Endothelial cell (in vitro differentiated cells): Measurements from ENCODE around the gene GJC1. TPM values are rescaled to one million over a fixed set of nuclear protein-coding genes. Genes with fewer than 3 reads are reported as not detected.

ENCODE experiments used
- DNase-seq: peaks from one replicate; pipeline ENCODE4 v3.0.0; 2021; ENCODE audit warnings: low spot score
- H3K27ac Mint-ChIP-seq: one replicate; pipeline ENCODE4 v1.8.0; 2021; ENCODE audit warnings: mixed read lengths, inconsistent platforms; ENCODE audit not compliant: unreplicated experiment
- H3K27me3 Mint-ChIP-seq: one replicate; pipeline ENCODE4 v1.8.0; 2021; ENCODE audit warnings: mild to moderate bottlenecking, moderate library complexity, mixed read lengths, inconsistent platforms; ENCODE audit not compliant: unreplicated experiment
- H3K36me3 Mint-ChIP-seq: one replicate; pipeline ENCODE4 v1.8.0; 2021; ENCODE audit warnings: mild to moderate bottlenecking, low read depth, mixed read lengths, inconsistent platforms; ENCODE audit not compliant: unreplicated experiment
- H3K4me1 Mint-ChIP-seq: one replicate; pipeline ENCODE4 v1.8.0; 2021; ENCODE audit warnings: mild to moderate bottlenecking, mixed read lengths, inconsistent platforms; ENCODE audit not compliant: unreplicated experiment
- H3K4me3 Mint-ChIP-seq: one replicate; pipeline ENCODE4 v1.8.0; 2021; ENCODE audit warnings: mild to moderate bottlenecking, mixed read lengths, inconsistent platforms; ENCODE audit not compliant: unreplicated experiment
- H3K9me3 Mint-ChIP-seq: one replicate; pipeline ENCODE4 v1.8.0; 2021; ENCODE audit warnings: mixed read lengths, inconsistent platforms; ENCODE audit not compliant: unreplicated experiment
- total RNA-seq: library from RNA; stranded (reverse); fragmentation: NEBNext Ultra II Directional; extraction: Animal tissue kit (Norgen Biotek cat#: 25700); gene quantifications from one replicate; pipeline ENCODE4 v1.2.1, GENCODE V29; 2021; ENCODE audit not compliant: unreplicated experiment
- TF ChIP-seq, protein P1 (sequence below): fragments of 200-600 bp; sonication (generic); IDR thresholded peaks from one replicate; pipeline ENCODE4 v1.5.0; 2021; ENCODE audit warnings: antibody characterized with exemption; ENCODE audit not compliant: unreplicated experiment

GJC1 gene
- total RNA-seq, 1 donor from 2014 or later = 36.5 TPM

DNA sequence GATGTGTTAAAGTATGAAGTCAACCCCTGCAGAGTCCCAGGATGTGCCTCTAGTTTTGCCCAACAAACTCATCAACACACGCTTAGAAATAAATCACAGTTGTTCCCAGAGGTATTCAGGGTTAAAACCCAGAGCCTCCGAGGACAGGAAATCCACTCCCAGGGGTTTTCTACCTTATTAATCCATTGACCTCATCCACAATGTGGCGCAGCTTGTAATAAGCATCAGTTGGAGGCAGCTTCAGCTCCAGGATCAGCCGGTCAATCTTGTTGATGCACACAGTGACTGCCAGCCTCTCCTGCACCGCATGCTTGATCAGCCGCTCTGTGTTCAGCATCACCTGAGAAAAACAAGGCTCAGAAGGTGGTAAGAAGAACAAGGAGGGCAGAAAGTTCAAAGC, 45.7 kb upstream of the GJC1 start:
- peaks cover 39% of the 10 kb centered on the region for H3K36me3 Mint-ChIP-seq
- H3K27me3 Mint-ChIP-seq = no peaks in the 10 kb centered on the region
- DNase-seq = no peak
- TF ChIP-seq, protein P1, sequence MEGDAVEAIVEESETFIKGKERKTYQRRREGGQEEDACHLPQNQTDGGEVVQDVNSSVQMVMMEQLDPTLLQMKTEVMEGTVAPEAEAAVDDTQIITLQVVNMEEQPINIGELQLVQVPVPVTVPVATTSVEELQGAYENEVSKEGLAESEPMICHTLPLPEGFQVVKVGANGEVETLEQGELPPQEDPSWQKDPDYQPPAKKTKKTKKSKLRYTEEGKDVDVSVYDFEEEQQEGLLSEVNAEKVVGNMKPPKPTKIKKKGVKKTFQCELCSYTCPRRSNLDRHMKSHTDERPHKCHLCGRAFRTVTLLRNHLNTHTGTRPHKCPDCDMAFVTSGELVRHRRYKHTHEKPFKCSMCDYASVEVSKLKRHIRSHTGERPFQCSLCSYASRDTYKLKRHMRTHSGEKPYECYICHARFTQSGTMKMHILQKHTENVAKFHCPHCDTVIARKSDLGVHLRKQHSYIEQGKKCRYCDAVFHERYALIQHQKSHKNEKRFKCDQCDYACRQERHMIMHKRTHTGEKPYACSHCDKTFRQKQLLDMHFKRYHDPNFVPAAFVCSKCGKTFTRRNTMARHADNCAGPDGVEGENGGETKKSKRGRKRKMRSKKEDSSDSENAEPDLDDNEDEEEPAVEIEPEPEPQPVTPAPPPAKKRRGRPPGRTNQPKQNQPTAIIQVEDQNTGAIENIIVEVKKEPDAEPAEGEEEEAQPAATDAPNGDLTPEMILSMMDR = no peak
- H3K4me1 Mint-ChIP-seq = no peaks in the 10 kb centered on the region
- H3K9me3 Mint-ChIP-seq = no peaks in the 10 kb centered on the region
- no peak overlapping the region for H3K27ac Mint-ChIP-seq
- no peak overlapping the region for H3K4me3 Mint-ChIP-seq

DNA sequence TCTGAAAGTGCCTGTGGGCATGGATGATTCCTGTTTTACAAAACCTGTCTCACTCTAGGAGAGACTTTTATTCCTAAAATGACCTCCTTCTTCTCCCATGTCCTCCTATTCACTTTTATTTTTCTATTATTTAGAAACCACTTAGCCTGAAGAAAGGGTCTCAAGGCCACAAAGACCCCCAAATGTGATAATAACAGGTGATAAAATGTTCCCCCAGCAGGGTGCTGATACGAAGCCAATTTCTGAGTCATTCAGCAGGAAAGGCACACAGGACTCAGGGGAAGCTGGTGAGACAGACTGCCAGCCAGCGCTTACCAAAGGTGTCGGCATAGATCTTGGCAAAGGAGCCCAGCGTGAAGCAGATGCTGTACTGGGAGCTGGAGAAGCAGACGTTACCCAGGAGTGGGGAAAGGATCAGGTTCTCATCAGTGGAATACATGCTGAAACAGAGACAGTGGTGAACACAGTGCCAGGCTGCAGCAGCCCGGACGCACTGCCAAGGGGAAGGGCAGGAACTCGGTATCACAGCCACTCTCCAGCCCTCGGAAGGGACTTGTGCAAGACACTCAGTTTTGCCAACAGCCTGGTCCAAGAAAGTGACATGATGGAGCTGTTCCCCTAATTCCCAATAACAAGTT, 42.2 kb upstream of the GJC1 start:
- Mint-ChIP-seq H3K36me3 (peaks cover 43% of the 10 kb centered on the region), H3K4me3 (no peak overlapping the region), H3K27ac (no peak overlapping the region), H3K27me3 (no peaks in the 10 kb centered on the region), H3K4me1 (no peaks in the 10 kb centered on the region), H3K9me3 (no peaks in the 10 kb centered on the region)
- DNase-seq = no peak
- TF ChIP-seq, protein P1 = no peak

GRCh38 chr17:44871556-44871955, 41.5 kb upstream of the GJC1 start:
- TF ChIP-seq, protein P1 = no peak
- Mint-ChIP-seq H3K36me3 (peaks cover 43% of the 10 kb centered on the region), H3K27me3 (no peaks in the 10 kb centered on the region), H3K4me3 (no peak overlapping the region), H3K4me1 (no peaks in the 10 kb centered on the region), H3K27ac (no peak overlapping the region), H3K9me3 (no peaks in the 10 kb centered on the region)
- DNase-seq = no peak

DNA sequence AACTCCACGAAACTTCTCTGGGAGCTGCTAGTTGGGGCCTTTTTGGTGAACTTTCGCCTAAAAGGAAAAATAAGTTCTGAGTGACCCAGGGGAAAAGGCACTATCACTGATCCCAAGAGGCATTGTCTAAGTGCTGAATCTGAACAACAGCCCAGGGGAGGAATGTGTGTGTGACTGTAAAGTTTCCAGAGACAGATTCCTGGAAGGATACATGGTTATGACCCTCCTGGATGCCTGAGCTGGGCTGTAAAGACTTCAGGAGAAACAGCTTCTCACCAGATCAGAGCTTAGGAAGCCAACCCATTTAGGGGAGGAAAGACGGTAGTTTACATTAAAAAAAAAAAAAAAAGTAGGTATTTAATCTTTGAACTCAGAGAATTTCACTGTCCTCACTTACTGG, 37.8 kb upstream of the GJC1 start:
- H3K27me3 Mint-ChIP-seq = no peaks in the 10 kb centered on the region

DNA sequence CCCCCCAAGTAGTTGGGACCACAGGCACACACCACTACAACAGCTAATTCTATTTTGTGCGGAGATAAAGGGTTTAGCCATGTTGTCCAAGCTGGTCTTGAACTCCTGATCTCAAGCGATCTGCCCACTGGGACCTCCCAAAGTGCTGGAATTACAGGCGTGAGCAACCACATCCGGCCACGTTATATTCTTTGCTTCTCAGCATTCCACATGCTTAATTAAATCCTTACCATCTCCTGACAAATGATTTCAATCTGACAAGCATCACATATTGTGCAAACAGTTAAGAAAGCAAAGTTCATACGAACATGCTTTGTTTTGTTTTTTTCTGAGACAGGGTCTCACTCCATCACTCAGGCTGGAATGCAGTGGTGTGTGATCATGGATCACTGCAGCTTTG, 35.8 kb upstream of the GJC1 start:
- peaks cover 4% of the 10 kb centered on the region for H3K27me3 Mint-ChIP-seq
- H3K27ac Mint-ChIP-seq = no peak overlapping the region
- TF ChIP-seq, protein P1 = no peak
- H3K4me3 Mint-ChIP-seq = no peak overlapping the region
- H3K9me3 Mint-ChIP-seq = no peaks in the 10 kb centered on the region
- DNase-seq = no peak
- peaks cover 46% of the 10 kb centered on the region for H3K36me3 Mint-ChIP-seq
- H3K4me1 Mint-ChIP-seq = no peaks in the 10 kb centered on the region

More for the DNA sequence above, 37.8 kb upstream of the GJC1 start:
- H3K9me3 Mint-ChIP-seq = no peaks in the 10 kb centered on the region
- H3K27ac Mint-ChIP-seq = no peak overlapping the region
- no peaks in the 10 kb centered on the region for H3K4me1 Mint-ChIP-seq
- TF ChIP-seq, protein P1 = no peak
- peaks cover 50% of the 10 kb centered on the region for H3K36me3 Mint-ChIP-seq
- H3K4me3 Mint-ChIP-seq = no peak overlapping the region
- DNase-seq = no peak
